ENCODE results near the gene TMED1. TPM values are rescaled to one million over a fixed set of nuclear protein-coding genes. Genes with fewer than 3 reads are reported as not detected.

TMED1 gene
- total and polyA plus RNA-seq, 9 of the 15 experiments (the other 6 are each of a cell fraction or from before 2014, with no cell fraction given) = 0.86 to 30.2 (median 23.5) TPM

- TF ChIP-seq PHF20 (IDR thresholded peaks at IDR 0.05; ENCODE audit: partially characterized antibody) (no peak), SAFB2 (IDR thresholded peaks at IDR 0.05; ENCODE audit: borderline replicate concordance, low read depth, low read length, severe bottlenecking) (no peak), TAF1 (IDR thresholded peaks at IDR 0.05; ENCODE audit: control insufficient read depth, extremely low read depth, insufficient read depth, low read length, severe bottlenecking) (peak; percentile 59), KDM4B (IDR thresholded peaks at IDR 0.05; ENCODE audit: borderline replicate concordance in 2 of 2, low read depth in 1 of 2) (peak in 1 of 2 experiments; percentile 75; a peak in 1 of 4 replicates), ZNF232 (CRISPR knock-in tag; IDR thresholded peaks at IDR 0.05) (no peak), FOXA3 (CRISPR knock-in tag; conservative IDR thresholded peaks at IDR 0.05 in 1 of 2, IDR thresholded peaks at IDR 0.05 in 1 of 2) (no peak), ZNF140 (CRISPR knock-in tag; IDR thresholded peaks at IDR 0.05) (no peak), MEIS2 (IDR thresholded peaks at IDR 0.05; ENCODE audit: partially characterized antibody) (peak; percentile 45)
- TF ChIP-seq, protein P1, sequence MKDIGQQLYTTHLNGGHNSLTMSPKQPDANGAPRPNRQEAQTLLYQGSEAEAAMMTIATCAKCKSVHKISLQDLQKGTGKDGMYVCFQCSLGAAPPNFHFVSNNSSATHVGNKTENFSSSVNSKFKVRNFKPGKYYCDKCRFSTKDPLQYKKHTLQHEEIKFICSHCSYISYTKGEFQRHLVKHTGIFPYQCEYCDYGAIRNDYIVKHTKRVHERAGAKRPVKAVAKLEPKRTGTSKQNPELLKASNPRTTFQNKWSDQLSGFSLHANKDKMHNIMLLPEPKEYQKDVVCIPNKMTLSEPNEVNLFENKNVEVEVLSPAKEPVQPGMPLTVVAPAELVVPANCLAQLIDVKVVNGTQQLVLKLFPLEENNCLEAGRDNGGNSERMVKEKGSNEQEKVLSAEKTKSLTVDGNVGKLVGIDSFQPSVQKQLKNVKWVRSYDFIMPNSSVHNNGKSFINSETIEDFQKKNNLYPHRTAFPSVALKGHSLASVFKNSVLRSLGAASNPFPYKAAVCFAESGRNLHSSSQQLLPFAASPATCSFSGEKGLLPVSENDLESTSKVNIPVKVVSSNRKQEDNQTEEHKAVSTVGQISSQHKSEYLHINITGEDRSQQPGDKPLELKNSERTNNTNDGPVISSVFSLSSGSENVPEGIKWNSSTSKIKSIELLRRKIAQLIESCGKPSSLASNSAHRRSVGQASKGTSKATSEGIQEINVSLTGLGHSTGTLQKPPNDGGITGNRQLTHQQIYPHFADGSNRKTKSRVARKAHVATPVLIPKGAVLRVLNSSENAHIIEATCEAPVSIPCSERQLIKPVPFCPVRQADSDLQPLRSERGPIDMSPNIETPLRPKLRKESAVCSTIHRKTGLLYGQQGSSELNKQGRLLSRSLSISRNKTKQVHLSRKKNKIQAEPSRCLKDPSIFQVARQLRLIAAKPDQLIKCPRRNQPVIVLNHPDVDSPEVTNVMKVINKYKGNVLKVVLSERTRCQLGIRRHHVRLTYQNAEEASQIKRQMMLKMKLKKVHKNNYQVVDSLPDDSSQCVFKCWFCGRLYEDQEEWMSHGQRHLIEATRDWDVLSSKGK (CRISPR knock-in tag; IDR thresholded peaks at IDR 0.05) = no peak
- TF ChIP-seq, protein P2, sequence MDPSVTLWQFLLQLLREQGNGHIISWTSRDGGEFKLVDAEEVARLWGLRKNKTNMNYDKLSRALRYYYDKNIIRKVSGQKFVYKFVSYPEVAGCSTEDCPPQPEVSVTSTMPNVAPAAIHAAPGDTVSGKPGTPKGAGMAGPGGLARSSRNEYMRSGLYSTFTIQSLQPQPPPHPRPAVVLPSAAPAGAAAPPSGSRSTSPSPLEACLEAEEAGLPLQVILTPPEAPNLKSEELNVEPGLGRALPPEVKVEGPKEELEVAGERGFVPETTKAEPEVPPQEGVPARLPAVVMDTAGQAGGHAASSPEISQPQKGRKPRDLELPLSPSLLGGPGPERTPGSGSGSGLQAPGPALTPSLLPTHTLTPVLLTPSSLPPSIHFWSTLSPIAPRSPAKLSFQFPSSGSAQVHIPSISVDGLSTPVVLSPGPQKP (CRISPR knock-in tag; IDR thresholded peaks at IDR 0.05) = no peak
- TF ChIP-seq, protein P3, sequence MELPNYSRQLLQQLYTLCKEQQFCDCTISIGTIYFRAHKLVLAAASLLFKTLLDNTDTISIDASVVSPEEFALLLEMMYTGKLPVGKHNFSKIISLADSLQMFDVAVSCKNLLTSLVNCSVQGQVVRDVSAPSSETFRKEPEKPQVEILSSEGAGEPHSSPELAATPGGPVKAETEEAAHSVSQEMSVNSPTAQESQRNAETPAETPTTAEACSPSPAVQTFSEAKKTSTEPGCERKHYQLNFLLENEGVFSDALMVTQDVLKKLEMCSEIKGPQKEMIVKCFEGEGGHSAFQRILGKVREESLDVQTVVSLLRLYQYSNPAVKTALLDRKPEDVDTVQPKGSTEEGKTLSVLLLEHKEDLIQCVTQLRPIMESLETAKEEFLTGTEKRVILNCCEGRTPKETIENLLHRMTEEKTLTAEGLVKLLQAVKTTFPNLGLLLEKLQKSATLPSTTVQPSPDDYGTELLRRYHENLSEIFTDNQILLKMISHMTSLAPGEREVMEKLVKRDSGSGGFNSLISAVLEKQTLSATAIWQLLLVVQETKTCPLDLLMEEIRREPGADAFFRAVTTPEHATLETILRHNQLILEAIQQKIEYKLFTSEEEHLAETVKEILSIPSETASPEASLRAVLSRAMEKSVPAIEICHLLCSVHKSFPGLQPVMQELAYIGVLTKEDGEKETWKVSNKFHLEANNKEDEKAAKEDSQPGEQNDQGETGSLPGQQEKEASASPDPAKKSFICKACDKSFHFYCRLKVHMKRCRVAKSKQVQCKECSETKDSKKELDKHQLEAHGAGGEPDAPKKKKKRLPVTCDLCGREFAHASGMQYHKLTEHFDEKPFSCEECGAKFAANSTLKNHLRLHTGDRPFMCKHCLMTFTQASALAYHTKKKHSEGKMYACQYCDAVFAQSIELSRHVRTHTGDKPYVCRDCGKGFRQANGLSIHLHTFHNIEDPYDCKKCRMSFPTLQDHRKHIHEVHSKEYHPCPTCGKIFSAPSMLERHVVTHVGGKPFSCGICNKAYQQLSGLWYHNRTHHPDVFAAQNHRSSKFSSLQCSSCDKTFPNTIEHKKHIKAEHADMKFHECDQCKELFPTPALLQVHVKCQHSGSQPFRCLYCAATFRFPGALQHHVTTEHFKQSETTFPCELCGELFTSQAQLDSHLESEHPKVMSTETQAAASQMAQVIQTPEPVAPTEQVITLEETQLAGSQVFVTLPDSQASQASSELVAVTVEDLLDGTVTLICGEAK (IDR thresholded peaks at IDR 0.05) = peak; percentile 64
- TF ChIP-seq, protein P3 (CRISPR knock-in tag; IDR thresholded peaks at IDR 0.05) = no peak
Observed at GRCh38 chr19:10835754-10836478, at the start of gene TMED1 (continued).

Measured in K562 (cell line).